Amygdala (tissue), 56 donors: ENCODE measurements around the gene TMUB2.

Experiments used
- DNase-seq, 56 donors: peaks; one replicate each; lab custom pipeline; 2025; lab: John Stamatoyannopoulos, UW

The TMUB2 gene

GRCh38 chr17:44176257-44176656, 10.5 kb upstream of the TMUB2 start:
- DNase-seq = no peak

DNA sequence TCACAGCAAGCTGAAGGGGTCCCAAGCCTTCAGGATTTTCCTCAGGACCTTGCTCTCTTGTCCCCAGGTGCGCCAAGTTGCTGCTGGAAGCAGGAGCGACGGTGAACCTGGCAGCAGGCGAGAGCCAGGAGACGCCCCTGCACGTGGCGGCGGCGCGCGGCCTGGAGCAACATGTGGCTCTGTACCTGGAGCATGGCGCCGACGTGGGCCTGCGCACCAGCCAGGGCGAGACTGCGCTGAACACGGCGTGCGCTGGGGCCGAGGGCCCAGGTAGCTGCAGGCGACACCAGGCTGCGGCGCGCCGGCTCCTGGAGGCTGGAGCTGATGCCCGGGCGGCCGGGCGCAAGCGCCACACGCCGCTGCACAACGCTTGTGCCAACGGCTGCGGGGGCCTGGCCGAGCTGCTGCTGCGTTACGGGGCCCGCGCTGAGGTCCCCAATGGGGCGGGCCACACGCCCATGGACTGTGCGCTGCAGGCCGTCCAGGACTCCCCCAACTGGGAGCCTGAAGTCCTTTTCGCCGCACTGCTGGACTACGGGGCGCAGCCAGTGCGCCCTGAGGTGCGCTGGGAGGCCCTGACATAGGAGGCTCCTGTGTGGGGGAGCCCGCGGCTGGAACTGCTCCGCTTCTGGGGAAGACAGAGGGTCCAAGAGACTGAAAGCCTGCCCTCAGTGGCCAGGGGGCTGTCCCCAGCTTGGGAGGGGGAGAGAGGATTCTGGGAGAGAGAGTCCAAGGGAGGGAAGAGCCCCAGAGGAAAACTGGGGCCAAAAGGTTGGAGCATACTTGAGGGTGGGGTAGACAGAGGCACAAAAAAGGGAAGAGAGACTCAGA, 9.9 kb upstream of the TMUB2 start:
- no peak for DNase-seq

GRCh38 chr17:44177640-44178039, 9.1 kb upstream of the TMUB2 start:
- DNase-seq = no peak

GRCh38 chr17:44178133-44178532, 8.6 kb upstream of the TMUB2 start:
- DNase-seq = no peak

GRCh38 chr17:44183024-44183423, 3.7 kb upstream of the TMUB2 start:
- no peak for DNase-seq

DNA sequence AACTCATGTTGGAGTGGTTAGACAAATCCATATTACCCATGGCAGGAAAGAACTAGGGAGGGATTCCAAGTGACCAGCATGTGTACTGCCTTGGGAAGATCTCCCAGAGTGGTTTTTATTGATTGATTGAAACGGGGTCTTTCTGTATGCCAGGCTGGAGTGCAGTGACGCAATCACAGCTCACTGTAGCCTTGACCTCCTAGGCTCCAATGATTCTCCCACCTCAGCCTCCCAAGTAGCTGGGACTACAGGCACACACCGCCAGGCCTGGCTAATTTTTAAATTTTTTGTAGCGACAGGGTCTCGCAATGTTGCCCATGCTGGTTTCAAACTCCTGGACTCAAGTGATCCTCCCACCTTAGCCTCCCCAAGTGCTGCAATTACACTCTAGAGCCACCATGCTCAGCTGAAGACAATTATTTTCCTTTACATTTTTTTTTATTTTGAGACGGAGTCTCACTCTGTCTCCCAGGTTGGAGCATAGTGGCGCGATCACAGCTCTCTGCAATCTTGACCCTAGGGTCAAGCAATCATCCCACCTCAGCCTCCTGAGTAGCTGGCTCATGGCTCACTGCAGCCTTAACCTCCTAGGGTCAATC, 2.5 kb upstream of the TMUB2 start:
- DNase-seq = no peak

GRCh38 chr17:44187131-44187899, 543 bp downstream of the TMUB2 start:
- peak in 5 of 56 donors; percentile 79 to 91 (median 86) for DNase-seq

DNA sequence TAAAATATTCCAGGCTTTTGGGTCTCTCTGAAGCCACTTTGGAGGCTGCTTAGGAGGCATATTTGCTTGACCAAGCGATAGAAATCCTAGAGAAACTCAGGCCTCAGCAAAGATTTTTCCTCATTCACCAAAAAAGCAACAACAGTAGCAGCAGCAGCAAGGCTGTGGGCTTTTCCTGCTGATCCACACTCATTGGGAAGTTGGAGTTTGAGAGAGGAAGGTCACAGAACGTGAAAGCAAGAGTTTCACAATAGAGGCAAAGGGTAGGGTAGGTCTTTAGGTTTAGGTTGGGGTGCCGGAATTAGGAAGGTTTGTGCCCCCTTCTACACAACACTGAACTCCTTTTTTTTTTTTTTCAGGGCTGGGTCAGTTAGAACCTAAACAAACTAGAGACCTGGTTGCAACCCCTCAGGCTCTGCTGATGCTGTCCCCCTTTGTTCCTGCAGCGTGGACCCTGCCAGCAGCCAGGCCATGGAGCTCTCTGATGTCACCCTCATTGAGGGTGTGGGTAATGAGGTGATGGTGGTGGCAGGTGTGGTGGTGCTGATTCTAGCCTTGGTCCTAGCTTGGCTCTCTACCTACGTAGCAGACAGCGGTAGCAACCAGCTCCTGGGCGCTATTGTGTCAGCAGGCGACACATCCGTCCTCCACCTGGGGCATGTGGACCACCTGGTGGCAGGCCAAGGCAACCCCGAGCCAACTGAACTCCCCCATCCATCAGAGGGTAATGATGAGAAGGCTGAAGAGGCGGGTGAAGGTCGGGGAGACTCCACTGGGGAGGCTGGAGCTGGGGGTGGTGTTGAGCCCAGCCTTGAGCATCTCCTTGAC, 2.0 kb downstream of the TMUB2 start:
- no peak for DNase-seq

DNA sequence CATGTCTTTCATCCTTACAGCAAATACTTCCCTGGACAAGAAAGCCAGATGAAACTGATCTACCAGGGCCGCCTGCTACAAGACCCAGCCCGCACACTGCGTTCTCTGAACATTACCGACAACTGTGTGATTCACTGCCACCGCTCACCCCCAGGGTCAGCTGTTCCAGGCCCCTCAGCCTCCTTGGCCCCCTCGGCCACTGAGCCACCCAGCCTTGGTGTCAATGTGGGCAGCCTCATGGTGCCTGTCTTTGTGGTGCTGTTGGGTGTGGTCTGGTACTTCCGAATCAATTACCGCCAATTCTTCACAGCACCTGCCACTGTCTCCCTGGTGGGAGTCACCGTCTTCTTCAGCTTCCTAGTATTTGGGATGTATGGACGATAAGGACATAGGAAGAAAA, 3.7 kb downstream of the TMUB2 start:
- no peak for DNase-seq

GRCh38 chr17:44191369-44191768, 4.6 kb downstream of the TMUB2 start:
- no peak for DNase-seq

DNA sequence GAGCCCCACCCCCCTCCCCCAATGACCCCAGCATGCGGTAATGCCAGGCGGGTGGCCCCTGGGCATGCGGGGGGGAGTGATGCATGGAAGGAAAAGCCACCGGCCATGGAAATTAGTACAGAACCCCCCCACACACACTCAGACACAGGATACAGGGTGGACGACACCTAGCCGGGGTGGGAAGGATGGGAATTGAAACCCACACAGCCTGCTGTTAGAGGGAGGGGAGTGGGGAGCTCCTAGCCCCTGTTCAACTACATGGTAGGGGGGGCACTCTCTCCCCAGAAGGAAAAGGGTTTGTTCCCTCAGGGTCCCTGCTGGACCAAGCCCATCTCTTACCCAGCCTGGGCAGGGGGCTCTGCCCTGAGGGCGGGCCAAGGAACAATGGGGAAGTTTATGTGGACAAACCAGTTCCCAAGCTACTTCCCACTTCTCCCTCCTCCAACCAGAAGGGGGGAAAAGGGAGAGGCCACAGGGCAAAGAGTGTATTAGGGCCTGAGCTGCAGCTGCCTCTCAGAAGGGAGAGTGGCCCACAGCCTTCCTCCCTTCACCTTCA, 5.2 kb downstream of the TMUB2 start:
- DNase-seq = no peak

GRCh38 chr17:44192750-44193149, 6.0 kb downstream of the TMUB2 start:
- no peak for DNase-seq

- no peak for DNase-seq
Observed at GRCh38 chr17:44193326-44194084, 6.7 kb downstream of the TMUB2 start.

GRCh38 chr17:44197107-44197506, 10.3 kb downstream of the TMUB2 start:
- no peak for DNase-seq

DNA sequence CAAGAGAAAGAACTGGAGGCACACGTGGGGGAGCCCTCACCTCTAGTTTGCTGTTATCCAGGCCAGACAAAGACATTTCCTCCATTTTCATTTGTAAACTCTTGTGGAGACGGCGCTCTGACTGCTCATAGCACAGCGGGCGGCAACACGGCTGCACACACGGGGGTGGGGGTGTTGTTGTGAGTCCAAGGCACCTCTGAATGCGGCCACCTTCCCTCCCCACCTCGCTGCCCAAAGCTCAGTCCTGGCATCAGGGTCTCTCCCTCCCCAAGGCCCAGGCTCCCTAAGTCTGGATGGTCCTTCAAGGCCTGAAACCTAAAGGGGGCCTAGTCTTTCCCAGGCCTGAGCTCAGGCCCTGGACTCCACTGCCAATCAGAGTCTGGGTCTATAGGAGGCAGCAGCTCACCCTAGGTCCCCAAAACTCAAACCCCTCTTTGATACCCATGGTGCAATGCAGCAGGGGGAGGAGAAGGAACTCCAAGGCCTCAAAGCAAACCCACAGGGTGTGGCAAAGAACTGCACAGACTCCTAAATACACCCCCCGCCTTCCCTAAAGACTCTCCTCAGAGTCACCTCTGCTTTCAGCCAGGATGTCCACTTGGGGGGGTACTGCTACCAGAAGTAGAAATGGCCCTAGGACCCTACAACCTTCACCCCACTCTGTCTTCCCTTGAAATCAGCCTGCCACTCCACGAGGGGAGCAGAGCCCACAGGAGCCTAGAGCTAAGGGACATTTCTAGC, 11.4 kb downstream of the TMUB2 start:
- peak in 8 of 56 donors; percentile 10 to 45 (median 26) for DNase-seq

GRCh38 chr17:44198721-44199552, 12.2 kb downstream of the TMUB2 start:
- peak in 29 of 56 donors; percentile 21 to 65 (median 46) for DNase-seq

DNA sequence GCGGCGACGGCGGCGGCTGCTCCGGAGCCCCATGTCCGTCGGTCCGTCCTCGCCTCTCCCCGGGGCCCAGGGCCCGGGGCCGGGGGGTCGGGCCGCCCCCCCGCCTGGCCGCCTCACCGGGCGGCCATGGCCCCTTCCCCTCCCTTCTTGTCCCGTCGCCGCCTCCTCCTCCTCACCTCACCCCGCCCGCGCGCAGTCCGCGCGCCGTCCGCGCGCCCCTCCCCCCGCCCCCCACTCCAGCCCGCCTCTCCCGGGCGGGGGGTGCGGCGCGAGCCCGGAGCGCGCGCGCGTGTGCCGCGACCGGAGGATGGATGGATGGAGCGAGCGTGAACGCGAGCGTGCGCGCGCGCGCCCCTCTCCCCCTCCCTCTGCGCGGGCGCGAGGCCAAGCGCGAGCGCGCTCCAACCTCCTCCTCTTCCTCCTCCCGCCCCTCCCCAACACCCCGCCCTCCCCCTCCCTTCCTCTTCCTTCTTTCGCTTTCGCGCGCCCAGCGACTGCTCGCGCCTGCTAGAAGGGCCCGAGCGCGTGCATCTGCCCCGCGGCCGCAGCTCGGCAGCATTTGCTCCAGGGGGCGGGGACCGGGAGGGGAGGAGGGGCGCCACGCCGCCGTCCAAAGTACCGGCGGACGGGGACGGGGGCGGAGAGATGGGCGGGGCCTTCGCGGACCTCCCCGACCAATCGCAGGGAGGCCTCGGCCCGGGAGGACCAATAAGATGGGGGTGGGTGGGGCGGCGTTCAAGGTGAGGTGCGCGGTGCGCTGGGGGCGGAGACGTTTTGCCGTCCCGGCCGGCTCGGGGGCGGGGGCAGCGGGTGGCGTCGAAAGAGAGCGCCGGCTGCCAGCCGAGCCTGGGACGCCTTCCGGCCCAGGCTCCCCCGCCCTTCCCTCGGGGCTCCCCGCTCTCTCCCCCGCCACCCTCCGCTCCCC, 13.0 kb downstream of the TMUB2 start, which contains the start of gene ATXN7L3:
TSS of gene ATXN7L3 (minus strand) at position 332 of the 925 bp plus-strand sequence. CDS start 1,814 bp downstream, outside the sequence.
- peak; percentile 70 to 98 (median 94) for DNase-seq
